H7 (cell line): ENCODE measurements around the gene CD300LG. TPM values are rescaled to one million over a fixed set of nuclear protein-coding genes. Genes with fewer than 3 reads are reported as not detected.
A peak's percentile ranks its signal among the peaks of the same experiment; 100 is the strongest.

Experiments used
- DNase-seq: peaks from one replicate; pipeline ENCODE4 v3.0.0; 2012
- H3K27me3 ChIP-seq: 2 replicates; pipeline ENCODE4 v1.6.0; 2011; ENCODE audit warnings: mild to moderate bottlenecking, low read length; ENCODE audit not compliant: control insufficient read depth, insufficient read depth
- H3K36me3 ChIP-seq: replicated peaks from 2 replicates; pipeline ENCODE4 v1.5.1; 2011; ENCODE audit warnings: low read length; ENCODE audit not compliant: control insufficient read depth, insufficient read depth
- H3K4me3 ChIP-seq: 2 replicates; pipeline ENCODE4 v1.5.1; 2011; ENCODE audit warnings: low read depth, mild to moderate bottlenecking, control low read depth, low read length, moderate library complexity; ENCODE audit not compliant: insufficient read depth
- total RNA-seq: library from RNA; depleted of rRNA; stranded (reverse); fragments of >200 nt; shearing (Covaris generic); gene quantifications from 2 replicates; pipeline ENCODE4 v1.2.3, GENCODE V29; 2014; rRNA removed

Gene CD300LG
- total RNA-seq, 1 experiment from 2014 or later: not detected

- Histone ChIP-seq H3K27me3 (peaks cover 41% of the 10 kb centered on the region), H3K4me3 (peak overlapping the region; percentile 64), H3K36me3 (no peaks in the 10 kb centered on the region)
- DNase-seq: peak; percentile 82
Observed at GRCh38 chr17:43907998-43908721, 61.2 kb downstream of the CD300LG start.

GRCh38 chr17:43909537-43910231 is 62.7 kb downstream of the CD300LG start:
- DNase-seq: no peak
- peaks cover 33% of the 10 kb centered on the region for H3K27me3 ChIP-seq
- H3K4me3 ChIP-seq: no peak overlapping the region

GRCh38 chr17:43911904-43912303 is 64.9 kb downstream of the CD300LG start:
- Histone ChIP-seq H3K27me3 (peaks cover 15% of the 10 kb centered on the region), H3K36me3 (no peaks in the 10 kb centered on the region), H3K4me3 (no peak overlapping the region)
- no peak for DNase-seq

More at GRCh38 chr17:43909537-43910231, 62.7 kb downstream of the CD300LG start:
- no peaks in the 10 kb centered on the region for H3K36me3 ChIP-seq

- Histone ChIP-seq H3K27me3 (peaks cover 18% of the 10 kb centered on the region), H3K4me3 (no peak overlapping the region), H3K36me3 (no peaks in the 10 kb centered on the region)
- DNase-seq: no peak
Observed at GRCh38 chr17:43912635-43913304, 65.8 kb downstream of the CD300LG start.

Other genes starting within 250 kb of the CD300LG start
- 0.18 TPM in 1 of 2 replicates, not detected in the other for gene MEOX1, start 185.3 kb upstream of the CD300LG start, total RNA-seq
- gene SOST, start 88.4 kb upstream of the CD300LG start, total RNA-seq: not detected in 2 replicates
- 30.4 and 35.5 TPM in 2 replicates for gene DUSP3, start 68.2 kb upstream of the CD300LG start, total RNA-seq
- 0.21 and 0.37 TPM in 2 replicates for gene CFAP97D1, start 66.7 kb upstream of the CD300LG start, total RNA-seq
- gene MPP3, start 14.0 kb upstream of the CD300LG start, total RNA-seq: 7.7 and 8.3 TPM in 2 replicates
- 9.0 and 12.2 TPM in 2 replicates for gene MPP2, start 60.4 kb downstream of the CD300LG start, total RNA-seq
- gene PPY, start 95.3 kb downstream of the CD300LG start, total RNA-seq: not detected in 2 replicates
- gene PYY, start 106.8 kb downstream of the CD300LG start, total RNA-seq: 0.67 and 1.8 TPM in 2 replicates
- 5.1 and 5.9 TPM in 2 replicates for gene NAGS, start 157.4 kb downstream of the CD300LG start, total RNA-seq
- gene TMEM101, start 167.8 kb downstream of the CD300LG start, total RNA-seq: 31.7 and 48.5 TPM in 2 replicates
- 101 and 109 TPM in 2 replicates for gene LSM12, start 219.5 kb downstream of the CD300LG start, total RNA-seq
- 94.0 and 104 TPM in 2 replicates for gene G6PC3, start 223.6 kb downstream of the CD300LG start, total RNA-seq